K562 (cell line): ENCODE data around the gene LRFN3. TPM values are rescaled to one million over a fixed set of nuclear protein-coding genes. Genes with fewer than 3 reads are reported as not detected.

Experiments
- ATAC-seq: fragments of 200-7000 bp; cut with Tn5 transposase; 3 replicates; pipeline ENCODE4 v1.9.1; 2020; ENCODE audit warnings: moderate library complexity
- BruUV-seq: library from RNA; stranded (reverse); fragments of 400-500 nt; replicated peaks from 2 replicates; lab custom pipeline; 2021; lab: Mats Ljungman, UMichigan
- CTCF ChIA-PET: fragments of 300-600 bp; formaldehyde crosslinking; extraction: SDS; loops from one replicate; lab custom pipeline; 2021; ENCODE audit warnings: low intra/inter-chr PET ratio; lab: Yijun Ruan, JAX
- POLR2A ChIA-PET: fragments of 300-600, 350-650 bp; sonication (Branson Sonifier 250); formaldehyde crosslinking; extraction: SDS; loops from one replicate; lab custom pipeline; 2021; ENCODE audit warnings: antibody characterized with exemption, inconsistent platforms; lab: Yijun Ruan, JAX
- DNase-seq, 4 experiments: peaks; one replicate each; pipeline versions ENCODE4 v3.0.0 to v3.0.0-alpha.2; 2011 to 2018; ENCODE audit warnings: low spot score in 3 of 4, mixed read lengths in 3 of 4; ENCODE audit errors: extremely low read depth in 1 of 4
- FAIRE-seq: peaks from 2 replicates; lab custom pipeline; 2011; peaks lifted over from hg19 to GRCh38; lab: Jason Lieb, UNC
- H2AFZ ChIP-seq: 2 replicates; pipeline ENCODE4 v1.6.0; 2011; ENCODE audit warnings: low read depth, low read length, control low read depth, inconsistent platforms
- H3K27ac ChIP-seq: fragments of 200-600 bp; 3 replicates; pipeline ENCODE4 v1.8.0; 2011; ENCODE audit warnings: low read depth, mild to moderate bottlenecking, control low read depth, inconsistent platforms, low read length, moderate library complexity, mixed read lengths; ENCODE audit errors: extremely low read depth
- H3K27me3 ChIP-seq, 2 experiments: fragments of 300-600 bp in 1 of 2; 2 replicates in 1 of 2; 3 replicates in 1 of 2; pipeline versions ENCODE4 v1.6.0 to v1.8.0; 2011; ENCODE audit warnings: inconsistent platforms in 2 of 2, low read length in 2 of 2, mild to moderate bottlenecking in 1 of 2, mixed read lengths in 1 of 2, moderate library complexity in 1 of 2; ENCODE audit not compliant: control insufficient read depth in 2 of 2, insufficient read depth in 2 of 2
- H3K36me3 ChIP-seq: fragments of 300-600 bp; 3 replicates; pipeline ENCODE4 v1.8.0; 2011; ENCODE audit warnings: mild to moderate bottlenecking, low read length, inconsistent platforms; ENCODE audit not compliant: control insufficient read depth, insufficient read depth
- H3K4me1 ChIP-seq, 2 experiments: fragments of 200-600 bp in 1 of 2; replicated peaks in 1 of 2; 2 replicates in 1 of 2; 3 replicates in 1 of 2; pipeline versions ENCODE4 v1.5.1 to v1.8.0; 2011; ENCODE audit warnings: inconsistent platforms in 2 of 2, low read length in 2 of 2, mild to moderate bottlenecking in 1 of 2, mixed read lengths in 1 of 2, moderate library complexity in 1 of 2; ENCODE audit not compliant: control insufficient read depth in 2 of 2, insufficient read depth in 2 of 2
- H3K4me2 ChIP-seq: 2 replicates; pipeline ENCODE4 v1.6.1; 2011; ENCODE audit warnings: low read length, control low read depth, inconsistent platforms, mixed read lengths; ENCODE audit not compliant: insufficient read depth
- H3K4me3 ChIP-seq: fragments of 200-600 bp; sonication (generic), shearing (Covaris generic); 2 replicates; pipeline ENCODE4 v1.5.1; 2016; ENCODE audit warnings: control low read depth, inconsistent platforms
- H3K79me2 ChIP-seq: fragments of 200-600 bp; 3 replicates; pipeline ENCODE4 v1.8.0; 2011; ENCODE audit warnings: low read length, inconsistent platforms; ENCODE audit not compliant: control insufficient read depth, insufficient read depth
- H3K9ac ChIP-seq, 2 experiments: 2 replicates each; pipeline versions ENCODE4 v1.6.0 to v1.6.1; 2011; ENCODE audit warnings: low read depth in 2 of 2, low read length in 2 of 2, control low read depth in 1 of 2, inconsistent platforms in 1 of 2, mild to moderate bottlenecking in 1 of 2, mixed read lengths in 1 of 2; ENCODE audit not compliant: insufficient read depth in 1 of 2
- H3K9me1 ChIP-seq: one replicate; pipeline ENCODE4 v1.6.0; 2011; ENCODE audit warnings: inconsistent platforms, mild to moderate bottlenecking, low read length, moderate library complexity; ENCODE audit not compliant: control insufficient read depth, insufficient read depth
- H3K9me3 ChIP-seq: replicated peaks from 2 replicates; pipeline ENCODE4 v1.5.1; 2011; ENCODE audit warnings: low read depth, low read length, inconsistent platforms; ENCODE audit not compliant: control insufficient read depth, insufficient read depth
- H4K20me1 ChIP-seq: replicated peaks from 2 replicates; pipeline ENCODE4 v1.6.1; 2011; ENCODE audit warnings: low read length, inconsistent platforms, mixed read lengths; ENCODE audit not compliant: control insufficient read depth, insufficient read depth
- ESRRA ChIP-seq: fragments of 450-650 bp; IDR thresholded peaks from 2 replicates; pipeline ENCODE4 v1.6.1; 2014; ENCODE audit warnings: low read depth, mild to moderate bottlenecking, moderate library complexity, borderline replicate concordance
- KDM1A ChIP-seq, 2 experiments: fragments of 450-650 bp; IDR thresholded peaks; 2 replicates each; pipeline ENCODE4 v1.6.1; 2016; ENCODE audit warnings: mild to moderate bottlenecking in 2 of 2
- NR2C1 ChIP-seq, 2 experiments: fragments of 450-650 bp; IDR thresholded peaks; 2 replicates each; pipeline ENCODE4 v1.6.1; 2017; ENCODE audit warnings: mild to moderate bottlenecking in 2 of 2, antibody characterized with exemption in 1 of 2, inconsistent platforms in 1 of 2, missing compliant biosample characterization in 1 of 2, missing genetic modification characterization in 1 of 2
- NR2C2 ChIP-seq, 2 experiments: fragments of 200-800 bp in 1 of 2; sonication (Bioruptor generic) in 1 of 2; sonication (generic) in 1 of 2; formaldehyde crosslinking in 1 of 2; IDR thresholded peaks; 2 replicates each; pipeline versions ENCODE4 v1.6.1 to v1.8.0; 2016 to 2022; ENCODE audit warnings: mild to moderate bottlenecking in 1 of 2, missing compliant biosample characterization in 1 of 2, missing genetic modification characterization in 1 of 2, missing genetic modification reagents in 1 of 2
- NUFIP1 ChIP-seq: fragments of 450-650 bp; IDR thresholded peaks from 2 replicates; pipeline ENCODE4 v1.6.1; 2018; ENCODE audit not compliant: partially characterized antibody
- POLR2G ChIP-seq: fragments of 200-400 bp; formaldehyde crosslinking; IDR thresholded peaks from 2 replicates; pipeline ENCODE4 v1.6.1; 2017; ENCODE audit warnings: low read depth, mild to moderate bottlenecking, antibody characterized with exemption, low read length, moderate library complexity
- RBFOX2 ChIP-seq: fragments of 200-400 bp; formaldehyde crosslinking; IDR thresholded peaks from 2 replicates; pipeline ENCODE4 v1.6.1; 2017; ENCODE audit warnings: low read depth, mild to moderate bottlenecking, low read length, moderate library complexity
- ZBTB7A ChIP-seq: IDR thresholded peaks from 2 replicates; pipeline ENCODE4 v1.6.1; 2011; ENCODE audit warnings: low read depth, mild to moderate bottlenecking, low read length, moderate library complexity, borderline replicate concordance; ENCODE audit not compliant: control insufficient read depth
- ZNF507 ChIP-seq: conservative IDR thresholded peaks from 2 replicates; pipeline ENCODE4 v1.6.1; 2017; ENCODE audit warnings: missing genetic modification characterization, missing compliant biosample characterization
- WGBS: fragments of 100-300 bp; shearing (Covaris generic); methylation state at CpG from one replicate; pipeline ENCODE4 v1.1.6; 2016; ENCODE audit warnings: low coverage, mixed read lengths; ENCODE audit not compliant: insufficient coverage; ENCODE audit errors: missing lambda C conversion rate; 5-methylcytosine and 5-hydroxymethylcytosine counted together
- in situ Hi-C: fragments of 300-500 bp; cut with MboI; formaldehyde crosslinking; loops from 4 replicates; pipeline ENCODE4 v1.15.0; 2018; ENCODE audit warnings: inconsistent platforms, mixed read lengths
- intact Hi-C: fragments of 100-400 bp; cut with micrococcal nuclease; formaldehyde crosslinking; loops from 2 replicates; pipeline ENCODE4 v1.14.2; 2022
- polyA plus RNA-seq, 8 experiments: library from polyadenylated mRNA; depleted of rRNA in 4 of 8; stranded (reverse) in 5 of 8; unstranded in 3 of 8; fragments of >200 nt; fragmentation: Nextera tagmentation in 2 of 8; fragmentation: Illumina TruSeq in 1 of 8; extraction: Ambion mirVana in 2 of 8; extraction: Trizol in 1 of 8; gene quantifications; 2 replicates each; pipeline versions ENCODE4 v1.2.1 to v1.2.3, GENCODE V29; 2011 to 2014; ENCODE audit warnings: inconsistent platforms in 1 of 8, missing spikeins in 1 of 8
- total RNA-seq, 7 experiments: library from RNA; depleted of rRNA in 6 of 7; stranded (reverse); fragments of >200 nt in 6 of 7; fragmentation: Illumina TruSeq in 2 of 7; extraction: Trizol in 2 of 7; gene quantifications; 2 replicates each; pipeline versions ENCODE4 v1.2.1 to v1.2.3, GENCODE V29; 2011 to 2021; ENCODE audit warnings: low replicate concordance in 1 of 7
- TF ChIP-seq, protein P1 (sequence below): sonication (generic); formaldehyde crosslinking; IDR thresholded peaks from 2 replicates; pipeline ENCODE4 v1.9.0; 2022; ENCODE audit warnings: mild to moderate bottlenecking, missing genetic modification reagents
- TF ChIP-seq, protein P2 (sequence below): fragments of 450-650 bp; IDR thresholded peaks from 2 replicates; pipeline ENCODE4 v1.6.1; 2018; ENCODE audit not compliant: partially characterized antibody

Gene LRFN3
- total and polyA plus RNA-seq, 9 of the 15 experiments (the other 6 are each of a cell fraction or from before 2014, with no cell fraction given), result 0.03 to 0.12 (median 0.11) TPM; not detected in 6

DNA sequence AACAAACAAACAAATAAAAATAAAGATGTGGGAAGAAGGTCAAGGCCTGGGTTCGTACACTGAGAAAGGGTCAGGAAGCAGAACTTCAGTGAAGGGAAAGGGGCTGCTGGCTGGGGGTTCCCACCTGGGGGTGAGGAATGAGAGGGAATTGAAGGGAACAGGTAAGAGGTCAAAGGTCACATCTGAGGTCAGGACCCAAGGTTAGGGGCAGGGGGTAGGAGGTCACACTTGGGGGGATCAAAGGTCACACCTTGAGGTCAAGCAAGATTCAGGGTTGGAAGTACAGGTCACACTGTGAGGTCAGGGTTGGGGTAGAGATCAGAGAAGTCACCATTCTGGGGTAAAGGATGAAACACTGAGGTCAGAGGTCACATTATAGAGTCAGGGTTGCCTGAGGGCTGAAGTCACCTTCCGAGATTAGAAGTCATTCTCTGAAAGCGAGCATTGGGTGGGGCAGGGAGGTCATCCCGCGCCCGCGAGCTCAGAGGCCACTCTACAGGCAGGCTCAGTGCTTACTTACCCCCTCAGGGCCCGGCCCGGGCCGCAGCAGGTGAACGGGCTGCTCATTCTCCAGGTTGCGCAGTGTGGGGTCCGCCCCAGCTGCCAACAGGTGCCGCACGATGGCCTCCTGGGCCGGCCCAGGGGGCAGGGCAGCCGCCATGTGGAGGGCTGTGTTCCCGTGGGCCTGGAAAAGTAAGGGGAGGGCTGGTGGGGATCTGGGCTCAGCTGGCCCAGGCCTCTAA, 46.6 kb upstream of the LRFN3 start:
- H3K36me3 ChIP-seq, result peaks cover 38% of the 10 kb centered on the region; the same call in 2 of the 3 replicates
- DNase-seq, result no peak
- peak; percentile 85; the same call in 1 of the 2 replicates for TF ChIP-seq NR2C2 (CRISPR knock-in tag; IDR thresholded peaks at IDR 0.05)
- TF ChIP-seq NR2C2 (tag; IDR thresholded peaks at IDR 0.05), result peak; percentile 84
- 0 out of 4 replicates have a peak, but pooled peaks of 1 of the 2 experiments have one; percentile 13 for TF ChIP-seq KDM1A (IDR thresholded peaks at IDR 0.05)
- no peak for TF ChIP-seq ZNF507
- TF ChIP-seq, protein P1, sequence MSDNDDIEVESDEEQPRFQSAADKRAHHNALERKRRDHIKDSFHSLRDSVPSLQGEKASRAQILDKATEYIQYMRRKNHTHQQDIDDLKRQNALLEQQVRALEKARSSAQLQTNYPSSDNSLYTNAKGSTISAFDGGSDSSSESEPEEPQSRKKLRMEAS (CRISPR knock-in tag), result peak; percentile 20; the same call in 1 of the 2 replicates
- TF ChIP-seq, protein P2, sequence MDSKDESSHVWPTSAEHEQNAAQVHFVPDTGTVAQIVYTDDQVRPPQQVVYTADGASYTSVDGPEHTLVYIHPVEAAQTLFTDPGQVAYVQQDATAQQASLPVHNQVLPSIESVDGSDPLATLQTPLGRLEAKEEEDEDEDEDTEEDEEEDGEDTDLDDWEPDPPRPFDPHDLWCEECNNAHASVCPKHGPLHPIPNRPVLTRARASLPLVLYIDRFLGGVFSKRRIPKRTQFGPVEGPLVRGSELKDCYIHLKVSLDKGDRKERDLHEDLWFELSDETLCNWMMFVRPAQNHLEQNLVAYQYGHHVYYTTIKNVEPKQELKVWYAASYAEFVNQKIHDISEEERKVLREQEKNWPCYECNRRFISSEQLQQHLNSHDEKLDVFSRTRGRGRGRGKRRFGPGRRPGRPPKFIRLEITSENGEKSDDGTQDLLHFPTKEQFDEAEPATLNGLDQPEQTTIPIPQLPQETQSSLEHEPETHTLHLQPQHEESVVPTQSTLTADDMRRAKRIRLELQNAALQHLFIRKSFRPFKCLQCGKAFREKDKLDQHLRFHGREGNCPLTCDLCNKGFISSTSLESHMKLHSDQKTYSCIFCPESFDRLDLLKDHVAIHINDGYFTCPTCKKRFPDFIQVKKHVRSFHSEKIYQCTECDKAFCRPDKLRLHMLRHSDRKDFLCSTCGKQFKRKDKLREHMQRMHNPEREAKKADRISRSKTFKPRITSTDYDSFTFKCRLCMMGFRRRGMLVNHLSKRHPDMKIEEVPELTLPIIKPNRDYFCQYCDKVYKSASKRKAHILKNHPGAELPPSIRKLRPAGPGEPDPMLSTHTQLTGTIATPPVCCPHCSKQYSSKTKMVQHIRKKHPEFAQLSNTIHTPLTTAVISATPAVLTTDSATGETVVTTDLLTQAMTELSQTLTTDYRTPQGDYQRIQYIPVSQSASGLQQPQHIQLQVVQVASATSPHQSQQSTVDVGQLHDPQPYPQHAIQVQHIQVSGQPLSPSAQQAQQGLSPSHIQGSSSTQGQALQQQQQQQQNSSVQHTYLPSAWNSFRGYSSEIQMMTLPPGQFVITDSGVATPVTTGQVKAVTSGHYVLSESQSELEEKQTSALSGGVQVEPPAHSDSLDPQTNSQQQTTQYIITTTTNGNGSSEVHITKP, result no peak
- TF ChIP-seq ESRRA, result peak; percentile 65; the same call in 1 of the 2 replicates
- TF ChIP-seq POLR2G, result peak; percentile 47
- peak; percentile 93 for TF ChIP-seq NR2C1 (IDR thresholded peaks at IDR 0.05)
- TF ChIP-seq NR2C1 (tag; IDR thresholded peaks at IDR 0.05), result peak; percentile 92
- no peak for TF ChIP-seq NUFIP1
- TF ChIP-seq ZBTB7A, result peak; percentile 39; the same call in 1 of the 2 replicates
- 0 out of 2 replicates have a peak, but pooled peaks have one; percentile 15 for TF ChIP-seq RBFOX2
- no peaks in the 10 kb centered on the region for H4K20me1 ChIP-seq
- no peak overlapping the region for H3K9ac ChIP-seq
- intact Hi-C loops (no loop called here), in situ Hi-C loops (loop anchor here (5.0 kb wide), 1 partner anchor 43 kb away; no protein-coding TSS in a partner anchor)
- no peak overlapping the region for H3K4me2 ChIP-seq
- no peak overlapping the region for H2AFZ ChIP-seq
- H3K9me3 ChIP-seq, result no peaks in the 10 kb centered on the region
- no TSS peak for BruUV-seq
- H3K9me1 ChIP-seq, result no peaks in the 10 kb centered on the region
- H3K27ac ChIP-seq, result no peak overlapping the region
- peaks cover 0 to 5% of the 10 kb centered on the region in 2 experiments; a peak in 1 of 5 replicates for H3K4me1 ChIP-seq
- ChIA-PET POLR2A (no interaction called here), CTCF (no interaction called here)
- 93% methylated on average over 16 of the region's 18 CpGs for WGBS
- H3K79me2 ChIP-seq, result no peaks in the 10 kb centered on the region
- no peak for ATAC-seq
- H3K4me3 ChIP-seq, result no peak overlapping the region
- no peak for FAIRE-seq
- H3K27me3 ChIP-seq, result no peaks in the 10 kb centered on the region
